GM21526 (cell line): ENCODE data around the gene MBNL3.
"Not testable (repeated sequence)": the region's sequence is repeated elsewhere in the genome, so short reads cannot be mapped to it uniquely, and the experiment has no call there.

Experiments used
- ATAC-seq: cut with Tn5 transposase; IDR thresholded peaks from one replicate; pipeline ENCODE4 v1.9.1; 2021; ENCODE audit warnings: moderate library complexity; ENCODE audit not compliant: unreplicated experiment, low FRiP score

Gene MBNL3

GRCh38 chrX:132480581-132481203 is 8.1 kb downstream of the MBNL3 start:
- peak; percentile 84 for ATAC-seq

DNA sequence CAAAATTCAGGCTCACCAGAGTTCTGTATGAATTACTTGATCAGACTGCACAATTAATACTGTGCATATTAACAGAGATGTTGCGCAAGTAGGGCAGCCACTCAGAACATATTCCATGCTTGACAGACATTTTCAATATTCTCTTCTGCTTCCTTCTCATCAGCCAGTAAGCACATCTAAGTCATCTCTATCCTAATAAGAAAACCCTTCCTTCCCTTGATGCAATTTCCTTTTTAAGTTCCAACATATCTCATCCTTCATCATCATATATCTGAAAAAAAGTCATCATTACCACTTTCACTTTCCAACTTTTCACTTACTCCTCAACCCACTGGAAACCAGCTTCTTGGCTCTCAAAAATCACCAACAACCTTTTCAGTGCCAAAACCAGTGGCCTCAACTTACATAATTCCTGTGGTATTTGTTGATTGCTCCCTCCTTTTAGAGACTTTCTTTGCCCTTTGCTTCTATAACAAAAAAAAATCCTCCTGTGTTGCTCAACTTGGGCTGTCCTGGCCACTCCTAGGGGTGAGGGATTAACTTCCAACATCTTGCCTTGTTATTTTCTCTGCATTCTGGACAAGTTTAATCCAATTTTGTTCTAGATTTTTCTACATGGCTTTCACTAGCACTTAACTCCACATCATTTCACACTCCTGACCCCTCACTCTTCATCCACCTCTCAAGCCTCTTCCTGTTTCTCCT is 14.1 kb downstream of the MBNL3 start:
- ATAC-seq = no peak

DNA sequence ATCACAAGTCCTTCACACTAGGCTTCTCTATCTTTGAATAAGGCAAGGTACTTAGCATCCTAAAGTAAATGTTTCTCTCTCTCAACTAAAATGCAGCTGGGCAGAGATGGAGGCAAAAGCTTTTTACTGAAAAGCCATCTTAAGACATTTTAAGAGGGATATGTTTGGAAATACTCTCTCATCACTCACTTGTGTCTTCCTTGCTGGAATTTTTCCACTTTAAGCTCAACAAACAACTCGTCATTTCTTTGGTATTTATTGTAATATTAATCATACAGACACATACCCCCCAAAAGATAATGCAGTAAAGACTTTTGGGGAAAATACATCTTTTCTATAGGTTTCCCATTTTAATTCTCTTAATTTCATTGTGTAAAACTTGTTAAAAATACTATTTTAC is 16.4 kb downstream of the MBNL3 start:
- ATAC-seq = no peak

DNA sequence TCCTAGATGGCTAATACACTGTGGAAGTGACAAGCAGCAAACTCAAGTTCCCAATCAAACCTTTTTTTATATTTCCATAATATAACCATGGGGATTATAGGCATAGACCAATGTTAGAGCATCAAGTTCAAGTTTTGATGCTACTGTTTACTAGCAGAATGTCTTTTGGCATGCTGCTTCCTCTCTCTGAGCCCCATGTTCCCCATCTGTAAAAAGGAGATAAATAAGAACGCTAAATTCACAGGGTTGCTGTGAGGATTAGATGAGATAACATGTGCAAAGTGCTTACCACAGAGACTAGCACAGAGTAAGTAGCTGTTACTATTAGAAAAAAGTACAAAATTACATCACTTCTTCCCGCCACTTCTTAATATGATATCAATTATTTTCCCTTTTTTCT is 18.0 kb downstream of the MBNL3 start:
- no peak for ATAC-seq

- ATAC-seq = no peak
Observed at GRCh38 chrX:132470179-132470578, 18.7 kb downstream of the MBNL3 start.

DNA sequence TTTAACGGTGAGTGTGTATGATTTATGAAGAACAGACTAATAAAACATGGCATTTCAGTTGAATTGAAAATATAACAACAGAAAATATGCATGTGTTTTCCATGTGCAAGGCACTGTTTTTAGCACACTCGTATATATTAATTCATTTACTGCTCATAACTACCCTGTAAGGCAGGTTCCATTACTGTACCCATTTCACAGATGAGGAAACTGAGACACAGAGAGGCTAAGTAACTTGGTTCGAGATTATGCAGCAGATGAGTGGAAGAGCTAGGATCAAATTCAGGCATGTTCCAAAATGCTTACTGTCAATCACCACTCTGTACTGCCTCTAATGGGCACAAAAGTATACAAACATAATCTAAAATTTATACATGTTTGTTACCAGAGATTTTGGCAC is 20.4 kb downstream of the MBNL3 start:
- ATAC-seq = no peak

- ATAC-seq = no peak
Observed at GRCh38 chrX:132467989-132468388, 20.8 kb downstream of the MBNL3 start.

GRCh38 chrX:132467026-132467425 is 21.8 kb downstream of the MBNL3 start:
- ATAC-seq = no peak

GRCh38 chrX:132463411-132463810 is 25.4 kb downstream of the MBNL3 start:
- no peak for ATAC-seq

- no peak for ATAC-seq
Observed at GRCh38 chrX:132461886-132462285, 27.0 kb downstream of the MBNL3 start.

GRCh38 chrX:132452911-132453550 is 35.8 kb downstream of the MBNL3 start:
- ATAC-seq = peak; percentile 55

DNA sequence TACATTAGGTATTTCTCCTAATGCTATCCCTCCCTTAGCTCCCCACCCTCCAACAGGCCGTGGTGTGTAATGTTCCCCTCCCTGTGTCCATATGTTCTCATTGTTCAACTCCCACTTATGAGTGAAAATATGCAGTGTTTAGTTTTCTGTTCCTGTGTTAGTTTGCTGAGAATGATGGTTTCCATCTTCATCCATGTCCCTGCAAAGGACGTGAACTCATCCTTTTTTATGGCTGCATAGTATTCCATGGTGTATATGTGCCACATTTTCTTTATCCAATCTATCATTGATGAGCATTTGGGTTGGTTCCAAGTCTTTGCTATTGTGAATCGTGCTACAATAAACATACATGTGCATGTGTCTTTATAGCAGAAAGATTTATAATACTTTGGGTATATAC is 42.9 kb downstream of the MBNL3 start:
- ATAC-seq = not testable (repeated sequence)

DNA sequence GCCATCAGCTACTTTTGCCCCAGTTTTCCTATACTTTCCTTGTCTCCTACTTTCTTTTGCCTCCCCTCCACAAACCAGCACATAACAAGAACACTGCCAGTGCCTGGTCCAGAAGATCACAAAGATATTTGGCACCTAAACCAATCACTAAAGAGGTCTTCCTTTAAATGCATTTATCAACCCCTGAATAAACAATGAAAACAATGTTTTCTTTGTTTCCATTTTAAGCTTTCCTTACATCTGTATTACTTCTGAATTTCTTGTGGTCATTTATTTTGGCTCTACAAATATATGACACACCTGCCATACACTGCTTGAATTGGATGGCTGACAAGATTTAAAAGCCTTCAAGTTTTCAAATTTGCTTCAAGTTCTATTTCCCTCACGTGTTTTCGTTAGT is 43.9 kb downstream of the MBNL3 start:
- ATAC-seq = no peak

DNA sequence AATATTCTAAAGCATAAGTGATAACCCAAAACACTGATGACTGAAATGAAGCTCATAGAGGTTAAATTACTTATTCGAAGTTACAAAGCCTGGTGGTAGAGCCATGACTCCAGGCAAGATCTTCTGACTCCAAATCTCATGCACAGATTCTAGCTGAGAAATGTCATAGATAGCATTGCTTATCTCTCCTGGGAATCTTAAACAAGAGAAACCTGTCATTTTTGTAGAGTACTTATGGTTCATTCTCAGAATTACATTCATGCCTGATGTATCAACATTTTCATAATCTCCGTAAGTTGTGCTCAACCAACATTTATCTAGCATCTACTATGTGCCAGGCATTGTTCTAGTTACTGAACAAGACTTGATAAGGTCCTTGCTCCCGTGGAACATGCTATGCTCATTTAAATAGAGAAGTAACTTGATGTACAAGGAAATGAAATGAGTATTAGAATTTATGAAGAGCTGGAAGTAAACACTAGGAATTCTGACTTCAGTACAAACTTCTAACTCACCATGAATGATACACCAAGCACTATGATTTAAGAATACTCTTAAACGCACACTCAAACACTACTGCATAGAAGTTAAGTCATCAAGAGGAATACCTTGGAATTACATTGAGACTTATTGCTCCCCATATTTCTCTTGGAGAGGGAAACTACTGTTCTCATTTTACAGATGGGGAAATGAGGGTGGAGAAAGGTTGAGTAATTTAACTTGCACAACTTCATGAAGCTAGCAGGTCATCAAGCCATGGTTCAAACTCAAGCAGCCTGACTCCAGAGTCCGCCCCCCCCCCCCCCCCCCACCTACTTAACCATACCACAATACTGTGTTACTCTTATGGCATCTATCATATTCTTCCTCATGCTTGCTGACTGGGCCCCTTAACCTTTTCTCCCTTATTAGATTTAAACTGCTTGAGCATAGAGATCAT is 45.4 kb downstream of the MBNL3 start:
- ATAC-seq = no peak

- ATAC-seq = no peak
Observed at GRCh38 chrX:132442691-132443090, 46.1 kb downstream of the MBNL3 start.

DNA sequence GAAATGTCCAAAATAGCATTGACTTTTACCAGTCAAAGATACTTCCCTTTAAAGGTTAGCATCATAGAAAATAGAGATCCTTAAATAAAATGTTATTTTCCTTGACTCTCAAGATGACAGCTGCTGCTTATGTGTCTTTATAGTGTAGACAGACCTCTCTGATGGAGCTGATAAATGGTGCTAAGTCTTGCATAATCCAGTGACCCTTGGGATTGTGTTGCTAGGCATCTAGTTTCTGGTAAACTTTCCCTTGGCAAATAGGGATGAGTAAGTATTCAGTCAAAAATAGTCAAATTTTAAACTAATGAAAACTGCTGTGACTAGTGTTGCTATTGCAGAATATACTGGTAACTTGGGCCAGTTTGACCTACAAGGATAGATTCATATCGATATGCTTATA is 53.6 kb downstream of the MBNL3 start:
- no peak for ATAC-seq

GRCh38 chrX:132433551-132433950 is 55.3 kb downstream of the MBNL3 start:
- ATAC-seq = no peak

GRCh38 chrX:132433001-132433400 is 55.8 kb downstream of the MBNL3 start:
- no peak for ATAC-seq

DNA sequence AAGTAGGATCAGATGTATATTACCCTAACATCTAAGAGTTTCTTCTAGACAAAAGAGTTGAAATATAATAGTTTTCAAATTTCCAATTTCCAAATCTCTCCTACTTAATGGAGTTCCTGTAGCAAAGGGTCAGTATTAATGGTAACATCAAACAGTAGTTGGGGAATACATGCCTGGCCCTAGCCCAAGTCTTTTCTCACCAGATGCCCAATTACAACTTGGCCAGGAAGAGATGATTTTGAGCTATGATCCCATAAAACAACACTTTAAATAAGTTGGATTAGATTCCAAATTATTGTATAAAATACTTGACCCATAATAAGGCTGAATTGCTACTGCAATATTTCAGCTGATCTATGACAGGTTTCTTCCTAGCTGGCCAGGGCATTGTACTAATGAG is 59.9 kb downstream of the MBNL3 start:
- ATAC-seq = no peak

DNA sequence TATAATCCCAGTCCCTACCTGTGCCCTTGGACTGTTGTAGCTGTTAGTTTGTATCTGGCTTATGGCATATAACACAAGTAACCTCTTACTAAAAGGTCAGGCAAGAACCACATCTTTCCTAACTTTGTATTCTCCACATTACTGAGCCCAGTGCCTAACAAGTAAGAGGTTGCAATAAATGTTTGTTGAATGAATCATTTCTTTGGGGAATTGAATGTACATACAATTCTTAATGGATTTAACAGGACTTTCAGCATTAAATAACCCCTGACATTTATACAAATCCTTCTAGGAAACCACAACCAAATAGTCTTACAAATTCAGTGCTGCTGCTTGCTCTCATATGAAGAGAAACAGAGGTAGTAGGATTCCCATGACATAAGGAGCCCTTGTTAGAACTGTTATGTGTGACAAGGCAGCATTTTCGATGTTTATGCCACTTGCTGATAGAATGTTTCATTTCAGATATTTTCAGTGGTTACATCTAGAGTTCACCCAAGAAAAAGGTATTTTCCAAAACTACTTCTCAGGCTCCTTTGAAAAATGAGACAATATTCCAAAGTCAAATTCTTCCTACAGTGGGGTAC is 62.0 kb downstream of the MBNL3 start:
- ATAC-seq = no peak
